Midbrain (tissue), 1 donor: ENCODE data around the gene AAGAB.
"Not testable (repeated sequence)": the region's sequence is repeated elsewhere in the genome, so short reads cannot be mapped to it uniquely, and the experiment has no call there.

Experiments
- DNase-seq: peaks from one replicate; lab custom pipeline; 2025; lab: John Stamatoyannopoulos, UW

Gene AAGAB

DNA sequence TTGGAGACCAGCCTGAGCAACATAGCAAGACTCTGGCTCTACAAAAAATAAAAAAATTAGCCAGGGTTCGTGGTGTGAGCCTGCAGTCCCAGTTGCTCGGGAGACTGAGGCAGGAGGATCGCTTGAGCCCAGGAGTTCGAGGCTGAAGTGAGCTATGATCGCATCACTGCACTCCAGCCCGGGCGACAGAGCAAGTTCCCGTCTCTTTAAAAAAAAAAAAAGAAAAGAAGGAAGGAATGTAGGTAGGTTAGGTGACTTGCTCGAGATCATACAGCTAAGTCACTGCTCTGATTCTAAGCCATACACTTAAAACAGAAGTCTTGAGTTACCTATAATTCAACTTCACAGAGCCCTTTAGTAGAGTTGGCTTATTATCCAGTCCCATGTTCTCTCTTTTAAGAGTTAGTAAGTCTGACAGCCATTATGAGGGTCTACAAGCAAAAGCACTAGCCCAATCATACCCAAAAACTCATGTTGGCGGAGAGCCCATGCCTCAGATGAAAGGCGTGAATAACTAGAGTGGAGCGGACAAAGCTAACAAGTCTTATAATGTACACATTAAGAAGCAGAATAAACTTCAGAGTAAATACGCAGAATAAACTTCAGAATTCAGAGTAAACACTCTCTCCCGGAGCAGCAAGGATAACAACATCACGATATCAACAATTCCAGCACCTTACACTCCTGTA, 768 bp downstream of the AAGAB start:
- DNase-seq = no peak

DNA sequence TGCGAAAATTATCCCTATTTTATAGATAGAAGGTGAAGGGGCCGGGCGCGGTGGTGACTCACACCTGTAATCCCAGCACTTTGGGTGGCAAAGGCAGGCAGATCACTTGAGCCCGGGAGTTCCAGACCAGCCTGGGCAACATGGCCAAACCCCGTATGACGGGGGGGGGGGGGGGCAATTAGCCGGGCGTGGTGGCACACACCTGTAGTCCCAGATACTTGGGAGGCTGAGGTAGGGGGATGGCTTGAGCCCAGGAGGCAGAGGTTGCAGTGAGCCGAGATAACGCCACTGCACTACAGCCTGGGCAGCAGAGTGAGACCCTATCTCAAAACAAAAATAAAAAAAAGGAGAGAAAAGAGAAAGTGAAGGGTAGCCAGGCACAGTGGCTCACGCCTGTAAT, 1.4 kb downstream of the AAGAB start:
- no peak for DNase-seq

DNA sequence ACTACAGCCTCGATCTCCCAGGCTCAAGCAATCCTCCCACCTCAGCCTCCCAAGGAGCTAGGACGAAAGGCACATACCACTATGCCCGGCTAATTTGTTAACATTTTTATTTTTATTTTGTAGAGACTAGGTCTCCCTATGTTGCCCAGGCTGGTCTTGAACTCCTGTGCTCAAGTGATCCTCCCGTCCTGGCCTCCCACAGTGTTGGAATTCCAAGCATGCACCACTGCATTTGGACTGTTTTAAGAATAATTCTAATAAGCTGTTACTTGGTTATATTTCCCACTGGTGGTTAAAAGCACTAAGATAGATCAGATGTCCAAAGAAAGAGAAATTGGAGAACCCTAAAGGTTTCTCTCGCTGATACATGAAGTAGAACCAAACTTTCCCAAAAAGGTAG, 3.1 kb downstream of the AAGAB start:
- no peak for DNase-seq

DNA sequence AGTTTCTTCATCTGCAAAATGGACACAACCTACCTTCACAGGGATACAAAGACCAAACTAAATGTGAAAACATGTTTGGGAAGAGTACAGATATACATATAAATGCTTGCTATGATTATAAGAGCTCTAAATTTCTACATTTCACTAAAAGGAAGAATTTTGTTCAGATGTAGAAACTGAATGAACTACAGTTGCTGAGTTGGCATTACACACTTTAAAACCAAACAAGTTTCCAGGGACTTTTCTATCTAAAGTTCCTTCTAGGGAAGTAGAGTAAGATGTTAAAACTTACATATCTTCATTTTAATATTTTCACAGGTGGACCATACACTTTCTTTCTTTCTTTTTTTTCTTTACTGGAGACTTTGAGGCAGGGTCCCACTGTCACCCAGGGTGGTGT, 4.6 kb downstream of the AAGAB start:
- no peak for DNase-seq

DNA sequence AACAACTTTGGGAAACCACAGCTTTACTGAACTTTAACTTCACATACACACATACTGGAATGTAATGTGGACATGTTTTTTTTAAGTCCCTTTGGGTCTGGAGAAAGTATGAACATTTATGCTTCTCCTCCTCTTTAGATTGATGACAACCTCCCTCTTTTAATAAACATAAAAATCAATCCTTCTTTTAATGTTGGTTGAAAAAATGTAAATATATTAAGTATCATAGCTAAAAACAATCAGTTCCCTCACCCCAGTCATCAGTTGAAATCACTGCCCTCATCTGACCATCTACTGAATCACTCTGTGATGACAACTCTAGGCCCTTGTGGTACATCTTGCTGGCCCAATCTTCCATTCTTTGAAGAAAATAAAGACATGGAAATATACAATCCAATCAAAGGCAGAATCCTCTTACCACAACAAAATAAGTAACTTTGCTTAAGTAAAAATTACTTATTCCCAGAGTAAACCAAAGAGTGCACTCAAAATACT, 6.4 kb downstream of the AAGAB start:
- DNase-seq = no peak

DNA sequence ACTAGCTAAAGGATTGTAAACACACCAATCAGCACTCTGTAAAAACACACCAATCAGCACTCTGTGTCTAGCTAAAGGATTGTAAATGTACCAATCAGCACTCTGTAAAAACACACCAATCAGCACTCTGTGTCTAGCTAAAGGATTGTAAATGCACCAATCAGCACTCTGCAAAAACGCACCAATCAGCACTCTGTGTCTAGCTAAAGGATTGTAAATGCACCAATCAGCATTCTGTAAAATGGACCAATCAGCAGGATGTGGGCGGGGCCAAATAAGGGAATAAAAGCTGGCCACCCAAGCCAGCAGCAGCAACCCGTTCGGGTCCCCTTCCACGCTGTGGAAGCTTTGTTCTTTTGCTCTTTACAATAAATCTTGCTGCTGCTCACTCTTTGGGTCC, 7.9 kb downstream of the AAGAB start:
- DNase-seq = not testable (repeated sequence)

DNA sequence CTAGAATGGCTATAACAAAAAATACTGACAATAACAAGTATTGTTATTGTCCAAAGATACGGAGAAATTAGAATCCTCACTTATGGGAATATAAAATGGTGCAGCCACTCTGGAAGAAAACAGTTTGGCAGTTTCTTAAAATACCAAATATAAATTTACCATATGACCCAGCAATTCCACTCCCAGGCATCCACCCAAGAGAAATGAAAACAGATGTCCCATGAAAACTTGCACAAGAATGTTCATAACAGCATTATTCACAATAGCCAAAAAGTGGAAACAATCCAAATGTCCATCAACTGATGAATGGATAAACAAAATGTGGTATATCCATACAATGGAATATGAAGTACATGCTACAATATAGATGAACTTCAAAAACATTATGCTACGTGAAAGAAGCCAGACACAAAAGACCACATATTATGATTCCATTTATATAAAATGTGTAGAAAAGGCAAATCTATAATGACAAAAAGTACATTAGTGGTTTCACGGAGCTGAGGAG, 9.4 kb downstream of the AAGAB start:
- no peak for DNase-seq

DNA sequence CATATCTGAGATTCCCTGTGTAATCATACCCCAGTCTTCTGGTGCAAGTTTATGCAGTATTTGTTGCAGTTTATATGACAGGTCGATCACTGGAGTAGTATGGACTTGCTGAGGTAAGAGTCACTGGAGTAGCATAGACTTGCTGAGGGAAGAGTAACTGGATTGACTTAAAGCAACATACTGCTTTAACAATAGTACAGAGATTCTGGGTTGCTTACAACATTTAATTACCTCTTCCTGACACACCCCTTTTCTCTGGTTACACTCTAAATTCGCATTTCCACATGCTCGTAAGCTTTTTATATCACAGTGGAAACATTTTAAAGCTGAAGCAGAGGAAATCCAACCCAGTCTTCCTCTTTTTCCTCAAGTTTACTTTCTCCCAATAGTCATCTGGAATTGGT, 11.8 kb downstream of the AAGAB start:
- DNase-seq = no peak

DNA sequence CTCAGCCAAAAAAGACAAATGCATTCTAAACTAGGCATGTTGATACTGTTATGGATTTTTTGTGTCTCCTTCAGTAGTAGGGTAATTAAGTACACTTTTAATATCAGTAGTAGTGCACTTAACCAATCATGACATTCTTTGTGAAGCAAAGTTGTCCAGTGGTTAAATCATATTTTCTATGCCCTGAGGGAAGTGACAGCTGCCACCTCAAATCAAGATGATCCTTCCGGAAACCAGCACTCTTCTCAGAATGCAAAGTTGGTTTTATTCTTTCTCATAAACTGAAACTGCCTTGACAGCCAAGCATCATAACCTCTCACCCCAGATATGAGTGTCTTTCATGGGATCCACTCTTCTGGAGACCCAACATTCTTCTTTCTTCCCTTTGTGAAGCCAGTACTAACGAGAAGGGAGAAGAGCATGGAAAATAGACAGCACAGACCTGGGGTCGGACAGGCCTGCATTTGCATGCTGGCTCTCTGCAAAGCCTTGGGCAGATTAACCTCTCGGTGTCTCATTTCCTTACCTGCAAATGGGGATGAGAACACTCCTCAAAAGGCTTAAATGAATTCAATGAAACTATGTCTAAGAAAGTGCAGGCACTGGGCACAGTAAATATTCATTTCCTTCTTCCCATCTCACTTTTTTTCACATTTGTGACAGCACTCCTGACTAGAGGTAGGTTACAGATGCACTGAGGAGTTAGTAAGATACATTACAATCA, 13.2 kb downstream of the AAGAB start:
- no peak for DNase-seq

DNA sequence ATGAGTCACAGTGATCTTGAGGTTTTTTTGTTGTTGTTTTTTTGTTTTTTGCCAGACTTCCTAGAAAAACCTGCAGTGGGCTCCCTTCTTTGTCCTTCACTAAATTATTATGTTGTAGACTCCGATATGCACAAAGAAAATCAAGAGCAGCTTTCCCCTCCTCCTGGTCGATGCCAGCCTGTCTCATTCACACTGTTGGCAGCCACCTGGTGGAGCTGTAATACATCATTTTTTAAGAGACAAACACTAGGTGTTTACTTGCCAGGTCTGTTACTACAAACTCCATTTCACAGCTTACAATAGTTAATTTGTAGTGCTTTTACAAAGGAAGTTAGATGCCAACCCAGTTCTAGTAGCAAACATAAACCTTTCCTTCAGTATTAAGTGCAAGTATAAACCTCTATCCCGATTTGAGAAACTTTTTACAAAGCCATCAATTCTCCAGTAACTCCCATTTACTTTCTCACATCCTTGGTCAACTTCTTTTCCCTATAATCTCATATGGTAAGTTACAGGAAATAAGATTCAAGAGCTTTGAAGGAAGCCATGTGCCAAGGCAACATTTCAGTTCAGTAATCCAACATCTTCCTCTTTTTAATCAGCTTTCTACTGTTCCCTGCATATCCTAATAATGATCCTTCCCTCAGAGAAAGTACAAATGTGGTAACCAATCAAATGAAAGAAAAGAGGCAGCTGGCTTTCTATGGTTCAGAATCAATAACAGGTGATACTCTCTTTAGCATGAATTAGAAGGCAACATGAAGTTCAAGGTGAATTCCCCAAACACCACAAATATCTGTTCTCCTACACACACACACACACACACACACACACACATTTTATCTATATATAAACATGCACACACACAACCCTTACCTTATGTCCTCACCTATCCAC, 14.0 kb downstream of the AAGAB start:
- no peak for DNase-seq

DNA sequence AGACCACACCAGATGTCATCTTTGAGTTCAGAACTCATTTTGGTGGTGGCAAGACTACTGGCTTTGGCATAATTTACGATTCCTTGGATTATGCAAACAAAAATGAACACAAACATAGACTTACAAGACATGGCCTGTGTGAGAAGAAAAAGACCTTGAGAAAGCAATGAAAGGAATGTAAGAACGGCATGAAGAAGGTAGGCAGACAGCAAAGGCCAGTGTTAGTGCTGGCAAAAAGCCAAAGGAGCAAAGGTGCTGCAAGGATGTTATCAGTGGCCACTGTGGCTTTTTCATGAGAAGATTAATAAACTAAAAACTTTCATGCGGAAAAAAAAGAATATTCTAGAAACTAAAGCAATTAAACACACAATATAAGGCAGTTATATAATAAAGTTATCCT, 21.9 kb downstream of the AAGAB start:
- DNase-seq = no peak

DNA sequence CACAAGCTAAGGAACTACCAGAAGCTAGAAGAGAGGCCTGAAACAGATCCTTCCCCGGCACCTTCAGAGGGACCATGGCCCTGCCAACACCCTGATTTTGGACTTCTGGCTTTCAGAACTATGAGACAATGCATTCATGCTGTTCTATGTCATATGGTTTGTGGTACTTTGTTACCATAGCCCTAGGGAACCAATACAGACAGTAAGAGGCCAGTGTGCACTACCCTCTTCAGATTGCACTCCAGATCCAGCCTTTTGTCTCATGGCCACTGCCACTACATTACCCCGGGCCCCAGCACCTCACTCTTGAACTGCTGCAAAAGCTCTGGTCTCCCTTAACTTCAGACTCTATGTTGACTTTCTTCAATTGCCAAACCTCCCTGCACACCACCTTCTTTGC, 24.0 kb downstream of the AAGAB start:
- no peak for DNase-seq

DNA sequence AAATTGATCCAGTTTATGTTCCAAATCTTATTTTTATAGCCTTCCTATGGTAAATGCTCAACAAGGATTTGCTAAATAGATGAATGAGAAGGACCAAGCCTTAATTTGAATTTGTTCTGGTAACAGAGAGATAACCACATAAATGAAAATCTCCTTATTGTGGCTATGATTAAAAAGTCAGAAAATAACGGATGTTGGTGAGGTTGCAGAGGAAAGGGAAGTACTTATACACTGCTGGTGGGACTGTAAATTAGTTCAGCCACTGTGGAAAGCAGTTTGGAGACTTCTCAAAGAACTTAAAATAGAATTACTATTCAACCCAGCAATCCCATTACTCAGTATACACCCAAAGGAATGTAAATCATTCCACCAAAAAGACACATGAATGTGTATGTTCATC, 26.2 kb downstream of the AAGAB start:
- no peak for DNase-seq

DNA sequence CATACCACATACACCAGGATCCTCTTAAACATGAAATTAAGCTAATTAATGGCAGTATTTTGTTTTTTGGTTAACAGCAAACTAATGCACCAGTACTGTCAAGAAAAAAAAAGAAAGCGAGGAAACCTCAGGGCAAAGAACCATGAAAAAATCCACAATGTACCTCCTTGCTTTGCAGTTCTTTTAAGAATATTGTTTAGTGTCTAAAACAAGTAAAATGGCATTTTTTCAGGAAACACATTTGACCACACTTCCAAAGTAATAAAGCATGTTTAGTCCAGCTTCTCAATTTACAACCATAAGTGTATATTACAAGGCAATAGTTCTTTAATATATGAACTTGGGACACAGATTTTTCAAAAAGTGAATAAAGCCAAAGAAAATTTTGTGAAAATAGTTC, 26.6 kb downstream of the AAGAB start:
- DNase-seq = no peak

DNA sequence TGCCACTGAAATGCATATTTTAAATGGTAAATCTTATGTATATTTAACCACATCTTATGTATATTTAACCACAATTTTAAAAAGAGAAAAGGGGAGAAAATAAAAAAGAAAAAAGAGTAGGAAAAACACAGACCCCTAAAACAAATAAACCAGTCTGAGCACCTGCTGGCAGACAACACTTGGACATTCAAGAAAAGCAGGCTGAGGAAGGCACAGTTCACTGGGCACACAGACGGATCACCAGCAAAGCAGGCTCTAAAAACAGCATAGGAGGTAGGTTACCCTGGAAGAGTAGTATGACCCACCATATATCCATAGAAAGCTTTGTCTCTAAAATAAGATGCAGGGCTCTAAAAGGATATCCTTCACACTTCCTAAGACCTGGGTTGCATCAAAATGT, 27.0 kb downstream of the AAGAB start:
- DNase-seq = no peak

DNA sequence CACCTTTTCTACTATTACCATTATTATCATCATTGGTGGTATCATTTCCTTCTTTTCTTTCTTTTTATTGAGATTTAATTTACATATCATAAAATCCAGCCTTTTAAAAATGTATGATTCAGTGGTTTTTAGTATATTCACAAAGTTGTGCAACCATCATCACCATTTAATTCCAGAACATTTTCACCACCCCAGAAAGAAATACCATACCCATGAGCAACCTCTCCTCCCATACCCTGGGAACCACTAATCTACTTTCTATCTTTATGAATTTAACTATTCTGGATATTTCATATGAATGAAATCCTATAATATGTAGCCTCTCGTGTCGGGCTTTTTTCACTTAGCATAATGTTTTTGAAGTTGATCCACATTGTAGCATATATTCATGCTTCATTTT, 29.1 kb downstream of the AAGAB start:
- DNase-seq = no peak

DNA sequence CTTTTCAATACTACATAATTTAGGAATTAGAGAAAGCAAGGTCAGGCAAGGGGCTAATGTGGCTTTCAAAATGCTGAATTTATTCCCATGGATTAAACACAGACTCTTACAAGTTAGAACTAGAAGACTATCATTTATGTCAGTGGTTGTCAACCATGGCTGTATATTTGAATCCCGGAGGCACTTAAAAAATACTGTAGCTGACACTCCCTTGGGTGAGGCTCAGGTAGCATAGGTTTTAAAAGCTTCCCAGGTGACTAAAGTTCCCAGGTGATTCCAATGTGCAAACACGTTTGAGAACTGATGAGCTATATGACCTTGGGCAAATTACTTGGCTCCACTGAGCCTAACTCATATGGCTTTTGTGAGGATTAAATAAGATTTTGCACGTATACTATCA, 29.6 kb downstream of the AAGAB start:
- no peak for DNase-seq

DNA sequence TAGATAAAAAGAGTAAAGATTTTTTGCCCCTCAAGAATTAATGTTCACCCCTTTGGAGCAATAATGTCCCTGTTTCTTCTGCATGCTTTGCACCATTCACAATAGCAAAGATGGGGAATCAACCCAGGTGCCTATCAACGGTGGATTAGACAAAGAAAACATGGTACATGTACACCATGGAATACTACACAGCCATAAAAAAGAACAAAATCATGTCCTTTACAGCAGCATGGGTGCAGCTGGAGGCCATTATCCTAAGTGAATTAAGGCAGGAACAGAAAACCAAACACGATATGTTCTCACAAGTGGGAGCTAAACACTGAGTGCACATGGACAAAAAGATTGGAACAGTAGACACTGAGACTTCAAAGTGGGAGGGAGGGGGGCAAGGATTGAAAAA, 35.2 kb downstream of the AAGAB start:
- no peak for DNase-seq

DNA sequence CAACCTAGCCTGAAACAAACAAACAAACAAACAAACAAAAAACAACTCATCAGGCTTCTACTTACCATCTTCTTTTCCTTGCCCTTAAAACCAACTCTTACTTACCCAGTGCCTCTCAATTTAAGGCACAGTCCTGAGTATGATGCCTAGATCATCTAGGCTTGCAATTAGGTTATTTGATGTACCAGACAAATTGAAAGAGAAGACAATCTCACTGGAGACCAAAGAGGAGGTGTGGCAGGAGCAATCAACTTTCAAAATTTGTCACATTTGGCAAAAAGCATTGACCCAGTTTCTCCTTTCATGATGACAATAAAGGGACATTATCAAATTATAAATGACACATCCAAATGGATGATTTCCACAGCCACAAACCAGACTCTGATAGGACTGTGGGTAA, 36.0 kb downstream of the AAGAB start:
- DNase-seq = no peak

DNA sequence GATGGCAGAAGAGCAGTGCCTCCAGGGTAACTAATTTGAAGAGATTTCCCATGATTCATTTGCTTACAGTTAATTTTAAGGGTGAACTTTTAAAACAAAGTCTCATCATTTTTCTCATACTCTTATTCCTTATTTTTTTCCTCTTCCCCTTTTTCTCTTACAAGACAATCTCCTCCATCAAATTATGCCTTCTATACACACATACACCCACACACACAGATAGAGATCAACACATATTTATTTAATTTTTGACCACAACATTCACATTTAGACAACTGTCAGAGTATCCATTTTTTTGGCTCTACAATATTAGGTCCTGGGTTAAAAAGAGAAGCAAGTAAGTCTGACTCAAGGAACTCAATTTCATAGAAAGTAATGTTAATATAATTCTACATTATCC, 37.6 kb downstream of the AAGAB start:
- DNase-seq = no peak

DNA sequence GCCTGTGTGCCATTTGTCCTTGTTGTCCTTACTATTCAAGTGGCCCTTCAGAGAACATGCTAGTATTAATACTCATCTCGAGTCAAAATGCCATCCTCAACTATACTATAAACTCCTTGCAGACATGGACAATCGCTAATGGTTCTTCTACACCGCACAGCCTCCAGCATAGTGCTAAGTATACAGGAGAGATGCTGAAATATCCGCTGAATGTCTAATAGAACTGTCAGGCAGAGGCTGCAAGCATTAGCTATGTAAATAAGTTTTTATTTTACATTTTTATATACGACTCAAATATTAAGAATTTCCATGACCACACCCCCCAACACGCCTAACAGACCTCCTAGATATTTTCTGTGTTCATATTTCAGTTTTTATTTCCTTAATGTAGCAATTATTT, 39.4 kb downstream of the AAGAB start:
- DNase-seq = no peak

DNA sequence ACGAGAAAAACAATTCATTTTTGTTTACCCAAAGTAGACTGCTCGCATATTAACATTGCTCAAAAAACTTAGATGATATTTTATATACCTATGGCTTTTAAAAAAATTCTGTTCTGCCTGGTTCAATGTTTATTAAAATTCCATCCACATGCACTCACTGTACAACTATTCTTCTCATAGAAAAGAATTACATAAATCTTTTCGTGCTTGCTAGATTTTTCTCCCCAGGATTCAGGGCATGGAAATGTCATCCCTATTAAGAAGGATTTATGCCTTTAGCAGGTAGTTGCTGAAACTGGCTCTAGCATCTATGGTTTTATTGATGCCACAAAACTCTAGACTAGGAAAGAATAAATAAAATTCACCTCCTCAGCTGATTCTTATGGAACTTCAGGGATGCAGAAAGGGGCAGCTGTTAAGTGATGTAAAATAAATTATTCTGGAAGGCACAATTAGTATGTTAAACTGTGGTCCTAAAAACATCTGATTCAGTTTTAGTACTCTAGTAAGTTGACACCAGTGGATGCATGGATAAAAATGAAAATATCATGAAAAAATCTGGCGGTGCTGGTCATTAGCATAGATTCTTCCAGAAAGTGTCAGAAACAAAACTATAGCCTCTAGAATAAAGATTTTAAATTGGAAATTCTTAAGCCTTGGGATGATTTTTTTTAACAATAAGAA, 41.6 kb downstream of the AAGAB start:
- DNase-seq = no peak
